GM19468 (cell line): ENCODE data around the gene SOX2.
"Not testable (repeated sequence)": the region's sequence is repeated elsewhere in the genome, so short reads cannot be mapped to it uniquely, and the experiment has no call there.

Source experiments
- ATAC-seq: cut with Tn5 transposase; IDR thresholded peaks from one replicate; pipeline ENCODE4 v1.9.1; 2021; ENCODE audit warnings: mild to moderate bottlenecking, moderate library complexity, moderate number of reproducible peaks; ENCODE audit not compliant: unreplicated experiment; ENCODE audit errors: extremely low read depth

SOX2 gene

DNA sequence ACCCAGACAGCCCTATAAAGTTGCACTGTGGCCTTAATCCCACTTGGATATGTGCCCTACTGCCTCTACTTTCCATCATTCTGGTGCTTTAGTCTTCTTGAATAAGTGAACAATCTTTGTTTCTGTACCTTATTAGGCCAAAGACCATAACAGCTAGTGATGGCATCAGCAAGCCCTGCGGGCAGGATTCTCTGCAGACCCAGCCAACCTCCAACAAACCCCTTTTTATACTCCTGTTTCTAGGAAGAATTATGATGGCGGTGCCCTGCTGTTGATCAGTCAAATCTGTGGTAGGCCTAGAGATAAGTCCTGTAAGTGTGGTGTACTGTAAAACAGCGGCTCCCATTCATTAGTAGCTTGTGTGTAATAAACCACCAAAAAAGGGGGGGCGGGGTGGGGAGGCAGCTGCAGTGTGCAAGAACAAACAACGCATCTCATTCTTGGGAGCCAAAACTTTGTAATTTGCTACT, 40.5 kb downstream of the SOX2 start:
- no peak for ATAC-seq

DNA sequence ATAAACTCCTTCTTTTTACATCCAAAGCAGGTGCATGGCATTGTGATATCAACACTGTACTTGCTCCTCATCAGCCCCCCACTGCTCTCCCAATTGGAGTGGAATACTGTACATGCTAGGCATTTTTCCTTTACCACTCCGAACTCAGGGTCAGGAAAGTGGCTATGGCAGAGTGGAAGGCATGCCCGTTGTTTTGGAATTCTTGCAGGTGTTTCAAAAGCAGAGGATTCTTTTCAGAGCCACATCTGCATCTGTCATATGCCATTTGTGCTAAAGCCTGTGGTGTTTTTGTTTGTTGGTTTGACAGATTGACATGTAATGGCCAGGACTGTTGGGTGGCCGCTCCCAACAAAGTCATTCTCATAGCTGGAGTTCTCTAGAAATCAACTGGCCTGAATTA, 41.7 kb downstream of the SOX2 start:
- no peak for ATAC-seq

DNA sequence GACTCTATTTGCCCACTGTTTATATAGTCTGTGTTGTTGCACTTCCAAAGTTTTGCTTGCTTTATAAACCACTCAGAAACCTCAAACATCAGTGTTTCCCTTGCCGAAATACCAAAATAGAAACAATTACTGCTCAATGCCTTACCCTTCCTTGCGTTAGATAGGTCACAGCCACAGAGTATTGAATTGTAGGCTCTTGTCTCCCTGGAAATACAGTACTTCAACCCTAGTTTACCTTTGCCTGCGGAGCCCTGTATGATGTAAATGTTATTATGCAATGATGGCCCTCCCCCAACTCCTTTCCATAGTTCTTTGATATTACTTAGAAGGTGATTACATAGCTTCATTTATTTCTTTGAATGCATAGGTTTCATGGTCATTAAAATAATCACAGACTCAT, 44.2 kb downstream of the SOX2 start:
- ATAC-seq = no peak

DNA sequence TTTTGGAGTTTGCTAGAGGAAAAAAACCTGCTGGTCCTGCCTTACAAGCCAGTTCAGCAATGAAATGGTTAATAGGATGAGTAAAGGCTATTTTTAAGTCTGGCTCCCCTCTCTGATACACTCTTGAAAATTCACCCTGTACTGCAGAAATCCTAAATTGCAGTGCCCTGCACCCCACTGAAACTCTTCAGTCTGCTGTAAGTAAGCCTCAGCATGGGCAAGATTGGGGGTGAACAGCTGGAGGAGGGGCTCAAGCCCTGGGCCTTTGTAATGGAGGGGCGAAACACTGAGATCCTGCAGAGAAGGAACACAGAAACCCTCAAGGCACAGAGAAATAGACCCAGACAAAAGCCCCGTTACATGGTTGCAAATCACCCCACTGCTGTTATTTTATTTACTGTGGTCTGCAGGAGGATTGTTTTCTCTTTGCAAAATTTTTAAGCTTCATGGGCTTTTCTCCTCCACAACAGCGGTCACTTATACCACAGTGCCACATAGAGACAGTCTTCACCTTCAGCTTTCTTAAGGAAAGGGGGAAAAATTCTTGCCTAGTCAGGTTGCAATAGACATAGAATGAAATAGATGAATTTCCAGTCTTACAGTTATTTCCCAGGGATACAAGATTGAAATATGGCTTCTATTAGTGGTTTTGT, 45.0 kb downstream of the SOX2 start:
- no peak for ATAC-seq

DNA sequence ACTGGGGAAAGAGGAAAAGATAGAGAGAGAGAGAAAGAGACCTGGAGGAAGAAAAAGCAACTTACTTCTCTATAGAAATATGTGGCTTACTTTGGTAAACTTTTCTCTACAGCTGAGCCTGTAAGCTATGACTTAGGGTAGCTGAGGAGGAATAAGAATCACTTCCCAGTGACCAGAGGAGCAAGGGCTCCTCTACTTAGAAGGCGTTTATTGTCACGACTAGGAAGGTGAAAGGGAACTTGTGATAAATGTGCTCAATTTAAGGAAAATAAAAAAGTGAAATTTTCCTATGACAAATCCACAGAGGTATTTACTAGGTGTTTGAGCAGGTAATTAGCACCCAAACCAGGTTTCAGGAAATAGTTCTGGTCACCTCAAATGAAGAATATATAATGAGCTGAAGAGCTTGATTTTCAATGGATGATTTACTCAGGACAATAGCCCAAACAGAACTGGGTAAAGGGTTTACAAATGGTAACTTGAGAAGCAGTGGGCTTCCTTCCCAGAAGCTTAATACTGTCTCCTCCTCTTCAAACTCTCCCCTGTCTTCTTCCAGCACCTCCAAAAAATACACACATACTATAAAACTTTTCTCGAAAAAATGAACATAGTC, 46.1 kb downstream of the SOX2 start:
- no peak for ATAC-seq

DNA sequence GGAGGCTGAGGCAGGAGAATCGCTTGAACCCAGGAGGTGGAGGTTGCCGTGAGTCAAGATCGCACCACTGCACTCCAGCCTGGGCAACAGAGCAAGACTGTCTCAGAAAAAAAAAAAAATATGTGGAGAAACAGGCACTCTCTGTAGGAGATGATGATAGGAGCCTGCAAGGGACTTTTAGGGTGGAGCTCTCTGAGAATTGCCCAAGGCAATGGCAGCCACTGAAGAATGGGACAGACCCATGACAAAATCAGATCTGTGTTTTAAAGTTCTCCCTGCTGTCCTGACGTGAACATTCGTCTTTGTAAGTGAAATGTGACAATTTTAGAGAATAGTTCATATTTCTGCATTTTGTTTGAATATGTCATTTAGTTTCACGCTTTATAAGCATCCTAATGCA, 50.2 kb downstream of the SOX2 start:
- no peak for ATAC-seq

DNA sequence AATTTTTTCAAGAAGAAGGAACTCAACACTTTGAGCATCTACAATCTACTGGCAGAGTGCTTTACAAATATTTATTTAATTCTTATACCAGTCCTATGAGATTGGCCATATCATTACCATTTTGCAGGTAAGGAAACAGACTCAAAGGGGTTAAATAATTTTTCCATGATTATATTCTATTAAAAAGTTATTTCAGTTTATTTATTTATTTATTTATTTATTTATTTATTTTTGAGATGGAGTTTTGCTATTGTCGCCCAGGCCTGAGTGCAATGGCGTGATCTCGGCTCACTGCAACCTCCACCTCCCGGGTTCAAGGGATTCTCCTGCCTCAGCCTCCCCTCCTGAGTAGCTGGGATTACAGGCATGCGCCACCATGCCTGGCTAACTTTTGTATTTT, 52.3 kb downstream of the SOX2 start:
- not testable (repeated sequence) for ATAC-seq
